HFFc6 (cell line): ENCODE measurements around the gene LIM2. TPM values are rescaled to one million over a fixed set of nuclear protein-coding genes. Genes with fewer than 3 reads are reported as not detected.
"Not testable (repeated sequence)": the region's sequence is repeated elsewhere in the genome, so short reads cannot be mapped to it uniquely, and the experiment has no call there.

Experiments used
- DNase-seq: peaks from one replicate; pipeline ENCODE4 v3.0.0-alpha.2; 2018
- H3K27ac Mint-ChIP-seq: 2 replicates; pipeline ENCODE4 v1.8.0; 2020; ENCODE audit warnings: mild to moderate bottlenecking, mixed read lengths
- H3K27me3 Mint-ChIP-seq: 2 replicates; pipeline ENCODE4 v1.8.0; 2021; ENCODE audit warnings: mild to moderate bottlenecking, moderate library complexity, mixed read lengths; ENCODE audit not compliant: insufficient read depth
- H3K36me3 Mint-ChIP-seq: 2 replicates; pipeline ENCODE4 v1.8.0; 2021; ENCODE audit warnings: low read depth, mixed read lengths
- H3K4me1 Mint-ChIP-seq: 2 replicates; pipeline ENCODE4 v1.8.0; 2020; ENCODE audit warnings: low read depth, mixed read lengths
- H3K4me3 Mint-ChIP-seq: 2 replicates; pipeline ENCODE4 v1.8.0; 2020; ENCODE audit warnings: mild to moderate bottlenecking, moderate library complexity, mixed read lengths
- H3K9me3 Mint-ChIP-seq: 2 replicates; pipeline ENCODE4 v1.8.0; 2020; ENCODE audit warnings: mild to moderate bottlenecking, mixed read lengths
- CTCF ChIP-seq: fragments of 200-600 bp; sonication (generic); IDR thresholded peaks from 2 replicates; pipeline ENCODE4 v1.5.0; 2021; ENCODE audit warnings: antibody characterized with exemption, mild to moderate bottlenecking
- total RNA-seq, 6 experiments: library from RNA; stranded (reverse); fragmentation: NEBNext Ultra II Directional; extraction: Animal tissue kit (Norgen Biotek cat#: 25700); gene quantifications; 2 replicates in 1 of 6; 3 replicates in 5 of 6; pipeline ENCODE4 v1.2.3, GENCODE V29; 2021

LIM2 gene
- total RNA-seq, 6 experiments from 2014 or later: not detected

DNA sequence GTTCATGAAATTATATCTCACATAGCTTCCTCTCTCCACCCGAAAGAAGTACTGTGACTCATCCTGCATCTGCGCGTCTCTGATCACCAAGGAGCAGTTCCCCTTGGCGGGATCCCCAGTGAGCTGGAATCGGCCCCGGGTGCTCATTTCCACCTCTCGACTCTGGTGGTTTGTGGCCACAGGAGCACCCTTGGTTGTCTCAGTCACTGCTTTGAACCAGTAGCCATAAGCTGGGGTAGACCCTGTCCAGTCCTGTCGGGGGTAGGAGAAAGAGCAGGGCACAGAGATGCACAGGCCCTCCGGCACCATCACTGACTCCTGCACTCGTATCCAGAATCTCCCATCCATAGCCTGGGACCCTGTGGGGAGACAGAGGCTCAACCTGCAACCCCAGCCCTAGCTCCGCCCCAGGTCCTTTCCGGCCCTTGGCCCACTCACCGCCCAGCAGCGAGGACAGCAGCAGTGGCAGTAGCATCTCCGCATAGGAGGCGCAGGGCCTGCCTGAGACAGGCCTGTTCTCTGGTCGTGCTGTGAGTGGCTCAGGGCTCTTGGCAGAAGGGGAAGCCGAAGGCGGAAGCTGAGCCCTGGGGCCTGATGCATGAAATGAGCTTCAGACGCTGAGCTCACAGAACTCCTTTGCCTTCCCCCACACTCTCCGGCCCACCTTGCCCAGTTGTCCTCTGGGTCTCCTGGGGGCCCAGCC lies 29.5 kb upstream of the LIM2 start, which contains the start of gene SIGLEC10:
Gene SIGLEC10, minus strand, starts transcription at position 536 of the 703 bp plus-strand sequence. Its CDS starts 61 bp downstream, at position 475.
- no peaks in the 10 kb centered on the region for H3K36me3 Mint-ChIP-seq
- H3K4me1 Mint-ChIP-seq: no peaks in the 10 kb centered on the region
- H3K9me3 Mint-ChIP-seq: no peaks in the 10 kb centered on the region; the same call in 1 of the 2 replicates
- no peak for DNase-seq
- no peak within 1 kb of the TSS for H3K4me3 Mint-ChIP-seq
- no peak for TF ChIP-seq CTCF
- H3K27me3 Mint-ChIP-seq: peaks cover 5% of the 10 kb centered on the region
- no peak within 1 kb of the TSS for H3K27ac Mint-ChIP-seq

GRCh38 chr19:51416422-51416821 lies 28.6 kb upstream of the LIM2 start:
- not testable (repeated sequence) for H3K27me3 Mint-ChIP-seq, H3K4me3 Mint-ChIP-seq, H3K4me1 Mint-ChIP-seq, H3K27ac Mint-ChIP-seq, H3K36me3 Mint-ChIP-seq, H3K9me3 Mint-ChIP-seq, DNase-seq

DNA sequence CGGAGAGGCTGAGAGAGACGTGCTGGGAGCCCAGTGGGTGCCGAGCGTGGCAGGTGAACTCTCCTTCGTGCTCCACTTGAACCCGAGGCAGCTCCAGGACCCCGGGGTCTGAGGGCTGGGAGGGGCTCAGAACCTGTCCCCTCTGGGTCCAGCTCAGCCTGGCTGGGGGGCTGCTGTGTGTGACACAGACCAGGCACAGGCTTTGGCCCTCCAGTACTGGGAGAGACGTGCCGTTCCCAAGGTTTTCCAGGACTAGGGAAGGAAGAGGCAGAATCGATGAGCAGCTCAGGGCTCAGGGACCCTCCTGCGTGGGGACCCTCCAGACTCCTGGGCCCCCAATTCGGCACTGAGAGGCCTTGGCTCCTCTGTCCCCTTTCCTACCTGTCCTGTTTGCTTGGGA lies 27.4 kb upstream of the LIM2 start:
- Mint-ChIP-seq H3K27ac (no peak overlapping the region), H3K4me1 (no peaks in the 10 kb centered on the region), H3K9me3 (no peaks in the 10 kb centered on the region; the same call in 1 of the 2 replicates), H3K4me3 (no peak overlapping the region), H3K36me3 (no peaks in the 10 kb centered on the region), H3K27me3 (peaks cover 6% of the 10 kb centered on the region)
- no peak for TF ChIP-seq CTCF
- no peak for DNase-seq

DNA sequence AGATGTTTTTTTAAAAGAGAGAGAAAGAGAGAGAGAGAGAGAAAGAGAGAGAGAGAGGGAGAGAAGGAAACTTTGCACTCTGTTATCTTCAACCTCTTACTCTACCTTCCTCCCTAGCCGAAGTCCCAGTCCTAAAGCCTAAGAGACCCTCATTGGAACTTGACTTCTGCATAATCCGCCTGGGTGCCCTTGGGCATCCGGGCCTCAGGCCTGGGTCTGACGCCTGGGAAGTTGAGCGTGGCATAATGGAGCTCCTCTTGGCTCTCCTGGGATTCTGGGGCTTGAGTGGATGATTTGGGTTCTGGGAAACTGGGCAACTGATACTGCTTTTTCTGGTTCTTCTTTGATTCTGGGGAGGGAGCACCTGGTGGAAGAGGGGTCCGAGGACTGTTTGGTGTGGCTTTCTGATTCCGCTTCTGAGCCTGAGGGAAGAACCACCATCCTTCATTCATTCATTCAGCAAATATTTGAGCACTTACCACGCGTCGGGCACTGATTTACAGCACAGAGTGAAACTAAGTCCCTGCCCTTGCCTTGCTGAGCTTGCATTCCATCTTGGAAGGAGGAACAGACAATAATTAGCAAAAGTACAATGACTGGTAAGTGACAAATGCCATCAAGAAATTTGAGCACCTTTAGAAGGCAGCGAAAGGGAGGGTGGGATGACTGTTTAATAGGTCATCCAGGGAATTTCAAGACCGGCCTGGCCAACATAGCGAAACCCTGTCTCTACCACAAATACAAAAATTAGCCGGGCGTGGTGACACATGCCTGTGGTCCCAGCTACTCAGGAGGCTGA lies 23.4 kb upstream of the LIM2 start:
- H3K4me3 Mint-ChIP-seq: no peak overlapping the region
- DNase-seq: no peak
- H3K9me3 Mint-ChIP-seq: peaks cover 4% of the 10 kb centered on the region; the same call in 1 of the 2 replicates
- peaks cover 19% of the 10 kb centered on the region for H3K4me1 Mint-ChIP-seq
- H3K27ac Mint-ChIP-seq: no peak overlapping the region
- no peaks in the 10 kb centered on the region for H3K36me3 Mint-ChIP-seq
- H3K27me3 Mint-ChIP-seq: peaks cover 8% of the 10 kb centered on the region
- TF ChIP-seq CTCF: no peak

GRCh38 chr19:51407511-51408131 lies 19.8 kb upstream of the LIM2 start:
- TF ChIP-seq CTCF: peak; percentile 71
- Mint-ChIP-seq H3K9me3 (peaks cover 24% of the 10 kb centered on the region), H3K4me1 (peaks cover 19% of the 10 kb centered on the region), H3K27me3 (peaks cover 3% of the 10 kb centered on the region), H3K27ac (no peak overlapping the region), H3K36me3 (peaks cover 10% of the 10 kb centered on the region), H3K4me3 (no peak overlapping the region)
- DNase-seq: peak; percentile 9
